ENCODE results near the gene VSTM4.

The VSTM4 gene, protein sequence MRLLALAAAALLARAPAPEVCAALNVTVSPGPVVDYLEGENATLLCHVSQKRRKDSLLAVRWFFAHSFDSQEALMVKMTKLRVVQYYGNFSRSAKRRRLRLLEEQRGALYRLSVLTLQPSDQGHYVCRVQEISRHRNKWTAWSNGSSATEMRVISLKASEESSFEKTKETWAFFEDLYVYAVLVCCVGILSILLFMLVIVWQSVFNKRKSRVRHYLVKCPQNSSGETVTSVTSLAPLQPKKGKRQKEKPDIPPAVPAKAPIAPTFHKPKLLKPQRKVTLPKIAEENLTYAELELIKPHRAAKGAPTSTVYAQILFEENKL

DNA sequence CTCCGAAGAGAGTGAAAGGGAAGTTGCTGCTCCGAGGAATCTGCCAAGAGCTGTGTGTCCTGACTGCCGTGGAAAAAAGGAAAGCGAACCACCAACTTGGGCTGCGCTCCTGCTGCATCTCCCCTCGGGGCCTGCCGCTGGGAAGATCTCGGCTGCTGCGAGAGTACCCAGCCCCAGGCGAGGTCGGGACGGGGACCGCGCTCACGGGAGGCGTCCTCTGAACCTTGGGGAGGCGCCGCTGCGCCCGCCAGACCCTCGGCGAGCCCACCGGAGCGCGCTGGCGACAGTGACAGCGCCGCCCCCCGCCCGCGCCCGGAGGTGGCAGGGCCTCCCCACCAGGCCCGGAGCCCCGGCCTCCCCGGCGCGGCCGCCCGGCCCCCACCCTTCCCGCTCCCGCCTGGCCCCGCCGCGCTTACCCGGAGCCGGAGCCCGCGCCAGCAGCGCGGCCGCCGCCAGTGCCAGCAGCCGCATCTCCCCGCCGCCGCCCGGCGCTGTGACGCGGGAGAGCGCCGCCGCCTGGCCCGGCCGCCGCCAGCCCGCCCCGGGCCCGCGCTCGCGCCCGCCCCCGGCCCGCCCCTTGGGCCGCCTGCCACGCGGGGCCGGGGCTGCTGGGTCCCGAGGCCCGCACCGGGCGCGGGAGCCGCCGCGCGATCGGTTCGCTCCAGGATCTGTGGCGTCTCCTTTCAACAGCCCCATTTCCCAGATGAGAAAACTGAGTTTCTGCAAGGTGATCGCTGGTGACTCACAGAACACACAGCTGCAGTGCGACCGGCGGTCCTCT, at the start of gene VSTM4:
TSS of gene VSTM4 (minus strand) at position 508 of the 781 bp plus-strand sequence. CDS start at position 471, 37 bp downstream.
- peak within 1 kb of the TSS; percentile 52 for H3K4me3 ChIP-seq (ENCODE audit: low read depth, low read length)
- H3K27ac ChIP-seq = 0 out of 2 replicates have a peak within 1 kb of the TSS, but pooled peaks have one; percentile 22
- TF ChIP-seq, protein P1, sequence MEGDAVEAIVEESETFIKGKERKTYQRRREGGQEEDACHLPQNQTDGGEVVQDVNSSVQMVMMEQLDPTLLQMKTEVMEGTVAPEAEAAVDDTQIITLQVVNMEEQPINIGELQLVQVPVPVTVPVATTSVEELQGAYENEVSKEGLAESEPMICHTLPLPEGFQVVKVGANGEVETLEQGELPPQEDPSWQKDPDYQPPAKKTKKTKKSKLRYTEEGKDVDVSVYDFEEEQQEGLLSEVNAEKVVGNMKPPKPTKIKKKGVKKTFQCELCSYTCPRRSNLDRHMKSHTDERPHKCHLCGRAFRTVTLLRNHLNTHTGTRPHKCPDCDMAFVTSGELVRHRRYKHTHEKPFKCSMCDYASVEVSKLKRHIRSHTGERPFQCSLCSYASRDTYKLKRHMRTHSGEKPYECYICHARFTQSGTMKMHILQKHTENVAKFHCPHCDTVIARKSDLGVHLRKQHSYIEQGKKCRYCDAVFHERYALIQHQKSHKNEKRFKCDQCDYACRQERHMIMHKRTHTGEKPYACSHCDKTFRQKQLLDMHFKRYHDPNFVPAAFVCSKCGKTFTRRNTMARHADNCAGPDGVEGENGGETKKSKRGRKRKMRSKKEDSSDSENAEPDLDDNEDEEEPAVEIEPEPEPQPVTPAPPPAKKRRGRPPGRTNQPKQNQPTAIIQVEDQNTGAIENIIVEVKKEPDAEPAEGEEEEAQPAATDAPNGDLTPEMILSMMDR (IDR thresholded peaks at IDR 0.05; ENCODE audit: low read depth, low read length) = peak; percentile 14; the same call in 1 of the 2 replicates
- H3K9me3 ChIP-seq (ENCODE audit: severe bottlenecking) = no peaks in the 10 kb centered on the region
- peaks cover 22% of the 10 kb centered on the region for H3K27me3 ChIP-seq (ENCODE audit: insufficient read depth, low read depth, severe bottlenecking)
- no peaks in the 10 kb centered on the region for H3K36me3 ChIP-seq
- peak; percentile 30 for DNase-seq

DNA sequence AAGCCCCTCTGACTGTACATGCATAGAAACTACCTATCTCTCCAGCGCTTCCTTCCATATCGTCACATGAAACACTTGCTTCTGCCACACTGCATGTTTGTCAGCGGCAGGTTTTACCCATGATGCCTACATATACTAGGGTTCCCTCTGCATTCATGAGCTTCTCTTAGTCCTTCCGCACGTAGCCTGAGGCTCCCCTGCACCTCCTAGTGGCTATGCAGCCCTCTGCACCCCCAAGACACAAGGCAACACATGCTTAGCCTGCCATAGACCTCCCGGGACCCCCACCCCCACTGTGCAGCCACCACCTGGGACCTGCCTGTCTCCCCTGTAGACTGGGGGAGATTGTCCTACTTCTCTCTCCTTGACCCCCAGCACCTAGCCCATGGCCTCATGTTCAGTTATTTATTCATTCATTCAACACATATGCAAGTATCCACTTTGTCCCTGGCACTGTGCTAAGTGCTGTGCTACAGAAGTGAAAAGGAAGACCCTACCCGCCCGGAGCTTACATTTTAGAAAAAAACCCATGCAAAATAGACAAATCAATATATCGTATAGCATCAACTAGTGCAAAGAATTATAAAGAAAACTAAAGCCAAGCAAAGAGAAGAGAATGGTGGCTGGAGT, 49.4 kb upstream of the VSTM4 start:
- H3K9me3 ChIP-seq (ENCODE audit: severe bottlenecking) = no peaks in the 10 kb centered on the region
- TF ChIP-seq, protein P1 (IDR thresholded peaks at IDR 0.05; ENCODE audit: low read depth, low read length) = peak; percentile 87
- no peak overlapping the region for H3K27ac ChIP-seq
- H3K27me3 ChIP-seq (ENCODE audit: insufficient read depth, low read depth, severe bottlenecking) = peaks cover 14% of the 10 kb centered on the region
- DNase-seq = peak; percentile 58
- no peaks in the 10 kb centered on the region for H3K36me3 ChIP-seq
- no peak overlapping the region for H3K4me3 ChIP-seq (ENCODE audit: low read depth, low read length)

DNA sequence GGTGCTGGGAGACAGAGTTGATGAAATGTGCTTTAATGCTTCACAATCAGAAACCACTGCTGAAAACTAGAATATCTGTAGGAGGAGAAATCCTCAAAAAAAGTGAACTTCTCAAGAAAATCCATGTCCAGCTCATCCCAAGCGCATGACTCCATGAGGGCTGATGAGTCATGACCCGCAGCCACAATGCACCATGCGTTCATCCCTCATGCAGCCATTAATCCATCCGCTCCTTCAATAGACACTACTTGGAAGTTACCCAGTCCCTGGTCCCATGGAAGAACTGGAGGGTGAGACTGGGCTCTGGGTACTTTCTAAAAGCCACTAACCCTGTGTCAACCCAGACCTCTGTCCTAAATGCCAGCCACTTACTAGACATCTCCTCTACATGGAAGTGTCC, 48.4 kb upstream of the VSTM4 start:
- Histone ChIP-seq H3K9me3 (ENCODE audit: severe bottlenecking) (no peaks in the 10 kb centered on the region), H3K36me3 (no peaks in the 10 kb centered on the region), H3K4me3 (ENCODE audit: low read depth, low read length) (no peak overlapping the region), H3K27ac (no peak overlapping the region), H3K27me3 (ENCODE audit: insufficient read depth, low read depth, severe bottlenecking) (peaks cover 14% of the 10 kb centered on the region)
- TF ChIP-seq, protein P1 (IDR thresholded peaks at IDR 0.05; ENCODE audit: low read depth, low read length) = no peak
- no peak for DNase-seq

DNA sequence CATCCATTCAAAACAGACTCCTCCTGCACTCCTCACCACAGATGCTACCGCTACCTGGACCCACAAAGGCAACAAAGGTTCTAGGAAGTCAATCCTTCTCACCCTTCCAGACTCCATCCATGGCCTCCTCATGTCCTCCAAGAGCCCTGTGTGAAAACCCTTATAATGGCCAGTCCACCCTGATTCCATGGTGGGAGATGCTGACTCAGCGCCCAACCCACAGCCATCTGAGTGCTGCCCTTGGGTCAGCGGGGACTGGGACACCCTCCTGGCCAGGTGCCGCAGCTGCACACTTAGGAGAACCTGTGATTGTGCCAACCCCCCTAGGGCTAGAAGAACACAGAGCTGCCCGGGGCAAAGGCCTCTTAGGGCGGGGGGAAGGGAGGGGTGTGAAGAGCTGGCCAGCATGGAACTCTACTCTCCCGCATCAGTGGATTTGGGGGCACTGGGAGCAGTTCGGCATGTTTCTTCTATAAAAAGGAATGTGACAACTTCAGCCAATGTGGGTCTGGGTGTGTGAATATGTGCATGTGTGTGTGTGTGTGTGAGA, 47.5 kb upstream of the VSTM4 start:
- DNase-seq = no peak
- H3K36me3 ChIP-seq = no peaks in the 10 kb centered on the region
- H3K4me3 ChIP-seq (ENCODE audit: low read depth, low read length) = no peak overlapping the region
- TF ChIP-seq, protein P1 (IDR thresholded peaks at IDR 0.05; ENCODE audit: low read depth, low read length) = no peak
- H3K9me3 ChIP-seq (ENCODE audit: severe bottlenecking) = no peaks in the 10 kb centered on the region
- peaks cover 14% of the 10 kb centered on the region for H3K27me3 ChIP-seq (ENCODE audit: insufficient read depth, low read depth, severe bottlenecking)
- H3K27ac ChIP-seq = no peak overlapping the region

DNA sequence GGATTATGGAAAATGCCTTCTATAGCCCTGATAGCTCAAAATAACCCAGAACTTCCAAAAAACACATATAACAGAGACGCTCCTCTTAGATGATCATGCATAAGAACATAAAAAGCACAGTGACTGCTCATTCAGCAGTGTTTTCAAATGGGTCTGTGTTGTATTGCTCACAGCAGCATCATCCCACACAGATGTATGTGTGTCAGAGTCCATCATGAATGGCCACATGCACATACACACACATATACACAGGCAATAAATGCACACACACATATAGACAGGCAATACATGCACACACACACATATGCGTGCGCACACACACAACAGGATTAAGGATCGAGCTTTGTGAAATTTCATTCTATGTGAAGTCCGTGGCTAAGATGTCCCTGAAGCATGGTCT, 46.7 kb upstream of the VSTM4 start:
- H3K4me3 ChIP-seq (ENCODE audit: low read depth, low read length) = no peak overlapping the region
- no peaks in the 10 kb centered on the region for H3K9me3 ChIP-seq (ENCODE audit: severe bottlenecking)
- no peaks in the 10 kb centered on the region for H3K36me3 ChIP-seq
- TF ChIP-seq, protein P1 (IDR thresholded peaks at IDR 0.05; ENCODE audit: low read depth, low read length) = no peak
- no peak overlapping the region for H3K27ac ChIP-seq
- peaks cover 14% of the 10 kb centered on the region for H3K27me3 ChIP-seq (ENCODE audit: insufficient read depth, low read depth, severe bottlenecking)
- DNase-seq = no peak

All from WERI-Rb-1 (cell line).